K562 (cell line): ENCODE measurements around the gene ZNF629. TPM values are rescaled to one million over a fixed set of nuclear protein-coding genes. Genes with fewer than 3 reads are reported as not detected.
"Not testable (repeated sequence)": the region's sequence is repeated elsewhere in the genome, so short reads cannot be mapped to it uniquely, and the experiment has no call there.

Experiments used
- ATAC-seq: fragments of 200-7000 bp; cut with Tn5 transposase; 3 replicates; pipeline ENCODE4 v1.9.1; 2020; ENCODE audit warnings: moderate library complexity
- BruUV-seq: library from RNA; stranded (reverse); fragments of 400-500 nt; replicated peaks from 2 replicates; lab custom pipeline; 2021; lab: Mats Ljungman, UMichigan
- CTCF ChIA-PET: fragments of 300-600 bp; formaldehyde crosslinking; extraction: SDS; loops from one replicate; lab custom pipeline; 2021; ENCODE audit warnings: low intra/inter-chr PET ratio; lab: Yijun Ruan, JAX
- POLR2A ChIA-PET: fragments of 300-600, 350-650 bp; sonication (Branson Sonifier 250); formaldehyde crosslinking; extraction: SDS; loops from one replicate; lab custom pipeline; 2021; ENCODE audit warnings: antibody characterized with exemption, inconsistent platforms; lab: Yijun Ruan, JAX
- DNase-seq, 4 experiments: peaks; one replicate each; pipeline versions ENCODE4 v3.0.0 to v3.0.0-alpha.2; 2011 to 2018; ENCODE audit warnings: low spot score in 3 of 4, mixed read lengths in 3 of 4; ENCODE audit errors: extremely low read depth in 1 of 4
- FAIRE-seq: peaks from 2 replicates; lab custom pipeline; 2011; peaks lifted over from hg19 to GRCh38; lab: Jason Lieb, UNC
- H2AFZ ChIP-seq: 2 replicates; pipeline ENCODE4 v1.6.0; 2011; ENCODE audit warnings: low read depth, low read length, control low read depth, inconsistent platforms
- H3K27ac ChIP-seq: fragments of 200-600 bp; 3 replicates; pipeline ENCODE4 v1.8.0; 2011; ENCODE audit warnings: low read depth, mild to moderate bottlenecking, control low read depth, inconsistent platforms, low read length, moderate library complexity, mixed read lengths; ENCODE audit errors: extremely low read depth
- H3K27me3 ChIP-seq, 2 experiments: fragments of 300-600 bp in 1 of 2; 2 replicates in 1 of 2; 3 replicates in 1 of 2; pipeline versions ENCODE4 v1.6.0 to v1.8.0; 2011; ENCODE audit warnings: inconsistent platforms in 2 of 2, low read length in 2 of 2, mild to moderate bottlenecking in 1 of 2, mixed read lengths in 1 of 2, moderate library complexity in 1 of 2; ENCODE audit not compliant: control insufficient read depth in 2 of 2, insufficient read depth in 2 of 2
- H3K36me3 ChIP-seq: fragments of 300-600 bp; 3 replicates; pipeline ENCODE4 v1.8.0; 2011; ENCODE audit warnings: mild to moderate bottlenecking, low read length, inconsistent platforms; ENCODE audit not compliant: control insufficient read depth, insufficient read depth
- H3K4me1 ChIP-seq, 2 experiments: fragments of 200-600 bp in 1 of 2; replicated peaks in 1 of 2; 2 replicates in 1 of 2; 3 replicates in 1 of 2; pipeline versions ENCODE4 v1.5.1 to v1.8.0; 2011; ENCODE audit warnings: inconsistent platforms in 2 of 2, low read length in 2 of 2, mild to moderate bottlenecking in 1 of 2, mixed read lengths in 1 of 2, moderate library complexity in 1 of 2; ENCODE audit not compliant: control insufficient read depth in 2 of 2, insufficient read depth in 2 of 2
- H3K4me2 ChIP-seq: 2 replicates; pipeline ENCODE4 v1.6.1; 2011; ENCODE audit warnings: low read length, control low read depth, inconsistent platforms, mixed read lengths; ENCODE audit not compliant: insufficient read depth
- H3K4me3 ChIP-seq: fragments of 200-600 bp; sonication (generic), shearing (Covaris generic); 2 replicates; pipeline ENCODE4 v1.5.1; 2016; ENCODE audit warnings: control low read depth, inconsistent platforms
- H3K79me2 ChIP-seq: fragments of 200-600 bp; 3 replicates; pipeline ENCODE4 v1.8.0; 2011; ENCODE audit warnings: low read length, inconsistent platforms; ENCODE audit not compliant: control insufficient read depth, insufficient read depth
- H3K9ac ChIP-seq, 2 experiments: 2 replicates each; pipeline versions ENCODE4 v1.6.0 to v1.6.1; 2011; ENCODE audit warnings: low read depth in 2 of 2, low read length in 2 of 2, control low read depth in 1 of 2, inconsistent platforms in 1 of 2, mild to moderate bottlenecking in 1 of 2, mixed read lengths in 1 of 2; ENCODE audit not compliant: insufficient read depth in 1 of 2
- H3K9me1 ChIP-seq: one replicate; pipeline ENCODE4 v1.6.0; 2011; ENCODE audit warnings: inconsistent platforms, mild to moderate bottlenecking, low read length, moderate library complexity; ENCODE audit not compliant: control insufficient read depth, insufficient read depth
- H3K9me3 ChIP-seq: replicated peaks from 2 replicates; pipeline ENCODE4 v1.5.1; 2011; ENCODE audit warnings: low read depth, low read length, inconsistent platforms; ENCODE audit not compliant: control insufficient read depth, insufficient read depth
- H4K20me1 ChIP-seq: replicated peaks from 2 replicates; pipeline ENCODE4 v1.6.1; 2011; ENCODE audit warnings: low read length, inconsistent platforms, mixed read lengths; ENCODE audit not compliant: control insufficient read depth, insufficient read depth
- ADNP ChIP-seq: fragments of 200-800 bp; sonication (Bioruptor generic); IDR thresholded peaks from 2 replicates; pipeline ENCODE4 v1.6.1; 2016; ENCODE audit warnings: missing genetic modification characterization, missing compliant biosample characterization
- ATF7 ChIP-seq: fragments of 450-650 bp; IDR thresholded peaks from 2 replicates; pipeline ENCODE4 v1.7.1; 2014; ENCODE audit warnings: mild to moderate bottlenecking, moderate library complexity
- CTBP1 ChIP-seq: fragments of 450-650 bp; IDR thresholded peaks from 2 replicates; pipeline ENCODE4 v1.6.1; 2016; ENCODE audit warnings: borderline replicate concordance
- HDAC1 ChIP-seq, 2 experiments: fragments of 450-650 bp; IDR thresholded peaks; 2 replicates each; pipeline ENCODE4 v1.6.1; 2016 to 2017; ENCODE audit warnings: inconsistent platforms in 1 of 2, mild to moderate bottlenecking in 1 of 2, moderate library complexity in 1 of 2
- LCOR ChIP-seq: sonication (generic); formaldehyde crosslinking; IDR thresholded peaks from 2 replicates; pipeline ENCODE4 v1.8.0; 2022; ENCODE audit warnings: mild to moderate bottlenecking, missing genetic modification reagents
- MEIS2 ChIP-seq: fragments of 450-650 bp; IDR thresholded peaks from 2 replicates; pipeline ENCODE4 v1.6.1; 2014; ENCODE audit warnings: mild to moderate bottlenecking; ENCODE audit not compliant: partially characterized antibody
- SMARCE1 ChIP-seq: fragments of 450-650 bp; IDR thresholded peaks from 2 replicates; pipeline ENCODE4 v1.7.1; 2016; ENCODE audit warnings: mild to moderate bottlenecking
- SOX6 ChIP-seq: fragments of 450-650 bp; IDR thresholded peaks from 2 replicates; pipeline ENCODE4 v1.6.1; 2014; ENCODE audit warnings: mild to moderate bottlenecking
- TBL1XR1 ChIP-seq, 2 experiments: IDR thresholded peaks; 2 replicates each; pipeline ENCODE4 v1.6.1; 2012; ENCODE audit warnings: improper control_type of control experiment in 2 of 2, low read length in 2 of 2, mild to moderate bottlenecking in 1 of 2
- TCF3 ChIP-seq: sonication (generic); formaldehyde crosslinking; IDR thresholded peaks from 2 replicates; pipeline ENCODE4 v1.4.0; 2020; ENCODE audit warnings: mild to moderate bottlenecking, missing genetic modification reagents
- WGBS: fragments of 100-300 bp; shearing (Covaris generic); methylation state at CpG from one replicate; pipeline ENCODE4 v1.1.6; 2016; ENCODE audit warnings: low coverage, mixed read lengths; ENCODE audit not compliant: insufficient coverage; ENCODE audit errors: missing lambda C conversion rate; 5-methylcytosine and 5-hydroxymethylcytosine counted together
- in situ Hi-C: fragments of 300-500 bp; cut with MboI; formaldehyde crosslinking; loops from 4 replicates; pipeline ENCODE4 v1.15.0; 2018; ENCODE audit warnings: inconsistent platforms, mixed read lengths
- intact Hi-C: fragments of 100-400 bp; cut with micrococcal nuclease; formaldehyde crosslinking; loops from 2 replicates; pipeline ENCODE4 v1.14.2; 2022
- polyA plus RNA-seq, 8 experiments: library from polyadenylated mRNA; depleted of rRNA in 4 of 8; stranded (reverse) in 5 of 8; unstranded in 3 of 8; fragments of >200 nt; fragmentation: Nextera tagmentation in 2 of 8; fragmentation: Illumina TruSeq in 1 of 8; extraction: Ambion mirVana in 2 of 8; extraction: Trizol in 1 of 8; gene quantifications; 2 replicates each; pipeline versions ENCODE4 v1.2.1 to v1.2.3, GENCODE V29; 2011 to 2014; ENCODE audit warnings: inconsistent platforms in 1 of 8, missing spikeins in 1 of 8
- total RNA-seq, 7 experiments: library from RNA; depleted of rRNA in 6 of 7; stranded (reverse); fragments of >200 nt in 6 of 7; fragmentation: Illumina TruSeq in 2 of 7; extraction: Trizol in 2 of 7; gene quantifications; 2 replicates each; pipeline versions ENCODE4 v1.2.1 to v1.2.3, GENCODE V29; 2011 to 2021; ENCODE audit warnings: low replicate concordance in 1 of 7
- TF ChIP-seq, protein P1 (sequence below): fragments of 200-800 bp; sonication (Bioruptor generic); IDR thresholded peaks from 2 replicates; pipeline ENCODE4 v1.6.1; 2017; ENCODE audit warnings: missing genetic modification characterization, missing compliant biosample characterization

Gene ZNF629
- total and polyA plus RNA-seq, 9 of the 15 experiments (the other 6 are each of a cell fraction or from before 2014, with no cell fraction given): 0.44 to 18.8 (median 7.4) TPM

DNA sequence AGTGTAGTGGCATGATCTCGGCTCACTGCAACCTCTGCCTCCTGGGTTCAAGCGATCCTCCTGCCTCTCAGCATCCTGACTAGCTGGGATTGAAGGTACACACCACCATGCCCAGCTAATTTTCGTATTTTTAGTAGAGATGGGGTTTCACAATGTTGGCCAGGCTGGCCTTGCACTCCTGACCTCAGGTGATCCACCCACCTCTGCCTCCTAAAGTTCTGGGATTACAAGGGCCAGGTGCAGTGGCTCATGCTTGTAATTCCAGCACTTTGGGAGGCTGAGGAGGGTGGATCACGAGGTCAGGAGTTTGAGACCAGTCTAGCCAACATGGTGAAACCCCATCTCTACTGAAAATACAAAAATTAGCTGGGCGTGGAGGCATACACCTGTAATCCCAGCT is 22.7 kb upstream of the ZNF629 start:
- FAIRE-seq, in situ Hi-C loops, BruUV-seq, H3K79me2 ChIP-seq, ATAC-seq, CTCF ChIA-PET, H3K27me3 ChIP-seq, H4K20me1 ChIP-seq, H3K4me2 ChIP-seq, H3K27ac ChIP-seq, H3K9ac ChIP-seq, DNase-seq, H3K9me1 ChIP-seq, H3K9me3 ChIP-seq, H3K4me3 ChIP-seq, POLR2A ChIA-PET, H2AFZ ChIP-seq, H3K36me3 ChIP-seq: not testable (repeated sequence)
- 64% methylated on average over 5 of the region's 5 CpGs for WGBS
- intact Hi-C loops: loop anchor here (5.0 to 10.0 kb wide), 3 partner anchors 47 to 155 kb away; partner anchors contain the start of genes CFAP119, FBRS, PRR14 and RNF40
- peaks cover 25 to 44% of the 10 kb centered on the region in 2 experiments for H3K4me1 ChIP-seq

DNA sequence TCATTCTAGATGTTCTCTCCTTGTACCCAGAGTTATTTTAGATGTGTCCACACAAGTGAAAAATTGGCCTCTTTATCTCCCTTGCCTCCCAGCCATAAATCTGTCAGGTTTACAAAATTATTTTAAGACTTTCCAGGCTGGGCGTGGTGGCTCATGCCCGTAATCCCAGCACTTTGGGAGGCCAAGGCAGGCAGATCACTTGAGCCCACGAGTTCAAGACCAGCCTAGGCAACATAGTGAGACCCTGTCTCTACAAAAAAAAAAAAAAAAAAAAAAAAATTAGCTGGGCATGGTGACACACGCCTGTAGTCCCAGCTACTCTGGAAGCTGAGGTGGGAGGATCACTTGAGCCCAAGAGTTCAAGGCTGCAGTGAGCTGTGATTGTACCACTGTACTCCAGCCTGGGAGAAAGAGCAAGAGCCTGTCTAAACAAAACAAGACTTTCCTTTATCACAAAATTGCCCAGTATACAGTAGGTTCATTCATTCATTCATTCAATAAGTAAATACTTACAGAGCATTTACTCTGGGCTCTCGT is 22.0 kb upstream of the ZNF629 start:
- 22% methylated on average over 5 of the region's 5 CpGs for WGBS
- H3K4me3 ChIP-seq, in situ Hi-C loops, H3K27me3 ChIP-seq, H3K36me3 ChIP-seq, H3K9me3 ChIP-seq, CTCF ChIA-PET, H4K20me1 ChIP-seq, H3K9ac ChIP-seq, H3K9me1 ChIP-seq, BruUV-seq, H3K79me2 ChIP-seq: not testable (repeated sequence)
- H2AFZ ChIP-seq: peak overlapping the region; percentile 21; the same call in 1 of the 2 replicates
- H3K27ac ChIP-seq: peak overlapping the region; percentile 12; the same call in 2 of the 3 replicates
- FAIRE-seq (peak; percentile 75), ATAC-seq (peak; percentile 36), DNase-seq (peak in 2 of 4 experiments; percentile 49 to 74)
- peak overlapping the region; percentile 5; the same call in 1 of the 2 replicates for H3K4me2 ChIP-seq
- intact Hi-C loops: loop anchor here (5.0 kb wide), 1 partner anchor 68 kb away; no protein-coding TSS in a partner anchor
- peaks cover 24 to 38% of the 10 kb centered on the region in 2 experiments for H3K4me1 ChIP-seq
- POLR2A ChIA-PET: interaction anchor here (1.1 to 1.5 kb wide), 3 partner anchors 9 to 30 kb away, joined by 4 to 6 read pairs (median 4); no protein-coding TSS in a partner anchor
- TF ChIP-seq SOX6 (peak; percentile 17; the same call in 1 of the 2 replicates), ATF7 (peak; percentile 31; the same call in 1 of the 2 replicates), MEIS2 (peak; percentile 100), HDAC1 (IDR thresholded peaks at IDR 0.05) (0 out of 4 replicates have a peak, but pooled peaks of 1 of the 2 experiments have one; percentile 21), SMARCE1 (peak; percentile 50; the same call in 1 of the 2 replicates), TCF3 (CRISPR knock-in tag) (0 out of 2 replicates have a peak, but pooled peaks have one; percentile 32), LCOR (CRISPR knock-in tag) (0 out of 2 replicates have a peak, but pooled peaks have one; percentile 41), ADNP (tag) (peak; percentile 97), TBL1XR1 (IDR thresholded peaks at IDR 0.05; ENCODE audit: low read length in 2 of 2) (peak in 1 of 2 experiments; percentile 50; a peak in 1 of 4 replicates), CTBP1 (peak; percentile 36; the same call in 1 of the 2 replicates)
- TF ChIP-seq, protein P1, sequence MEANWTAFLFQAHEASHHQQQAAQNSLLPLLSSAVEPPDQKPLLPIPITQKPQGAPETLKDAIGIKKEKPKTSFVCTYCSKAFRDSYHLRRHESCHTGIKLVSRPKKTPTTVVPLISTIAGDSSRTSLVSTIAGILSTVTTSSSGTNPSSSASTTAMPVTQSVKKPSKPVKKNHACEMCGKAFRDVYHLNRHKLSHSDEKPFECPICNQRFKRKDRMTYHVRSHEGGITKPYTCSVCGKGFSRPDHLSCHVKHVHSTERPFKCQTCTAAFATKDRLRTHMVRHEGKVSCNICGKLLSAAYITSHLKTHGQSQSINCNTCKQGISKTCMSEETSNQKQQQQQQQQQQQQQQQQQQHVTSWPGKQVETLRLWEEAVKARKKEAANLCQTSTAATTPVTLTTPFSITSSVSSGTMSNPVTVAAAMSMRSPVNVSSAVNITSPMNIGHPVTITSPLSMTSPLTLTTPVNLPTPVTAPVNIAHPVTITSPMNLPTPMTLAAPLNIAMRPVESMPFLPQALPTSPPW (CRISPR knock-in tag): peak; percentile 13; the same call in 1 of the 2 replicates
